Measurements from ENCODE around the gene AGK.
"Not testable (repeated sequence)": the region's sequence is repeated elsewhere in the genome, so short reads cannot be mapped to it uniquely, and the experiment has no call there.

AGK gene

DNA sequence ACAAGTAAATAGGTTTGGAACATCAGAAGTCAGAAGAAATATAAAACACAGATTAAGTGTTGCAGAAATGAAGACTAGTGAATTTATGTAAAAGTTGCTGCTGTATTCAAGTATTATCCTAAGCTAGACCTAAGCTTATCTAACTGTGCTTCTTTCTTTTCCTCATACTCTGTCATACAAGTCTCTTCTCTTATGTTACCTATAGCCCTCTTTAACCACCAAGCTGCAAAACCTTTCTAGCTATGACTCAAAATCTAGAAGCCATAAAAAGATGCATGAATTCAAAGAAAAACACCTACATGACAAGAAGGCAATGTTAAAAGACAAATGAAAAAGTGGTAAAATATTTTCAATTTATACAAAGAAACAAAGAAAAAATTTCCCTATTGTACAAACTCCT, 127.8 kb downstream of the AGK start:
- DNase-seq (ENCODE audit: low spot score), result no peak

DNA sequence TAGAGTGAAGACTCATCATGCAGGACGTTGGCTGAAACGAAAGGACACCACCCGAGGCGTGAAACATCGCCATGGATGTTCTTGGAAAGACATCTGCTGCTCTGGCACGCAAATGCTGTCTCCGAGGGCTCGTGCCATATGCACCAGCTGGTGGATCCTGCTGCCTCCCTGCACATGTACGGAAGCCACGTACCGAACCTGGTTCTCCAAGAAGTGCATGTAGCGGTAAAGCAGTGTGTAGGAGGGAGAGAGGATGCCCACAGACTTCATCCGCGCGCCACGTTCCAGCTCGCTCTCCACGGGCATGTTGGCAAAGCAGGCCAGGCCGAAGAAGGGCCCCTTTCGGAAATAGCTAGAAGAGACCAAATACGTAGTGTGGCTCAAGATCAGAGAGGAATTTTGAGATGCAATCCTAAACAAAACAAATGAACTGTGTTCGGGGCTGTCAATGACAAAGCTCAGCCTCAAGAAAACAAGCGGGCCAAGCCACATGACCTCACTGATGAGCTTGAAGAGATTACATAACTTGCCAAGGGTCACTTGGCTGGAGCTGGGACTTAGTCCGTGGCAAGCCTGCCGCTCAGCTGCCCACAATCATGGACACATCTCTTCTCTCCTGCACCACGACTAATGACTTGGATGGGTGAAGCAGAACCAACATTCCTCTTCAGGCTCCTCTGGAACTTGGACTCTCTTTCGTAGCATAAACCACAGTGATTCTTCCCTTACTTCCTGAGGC, 134.2 kb downstream of the AGK start:
- DNase-seq (ENCODE audit: low spot score), result no peak

GRCh38 chr7:141686074-141686473, 134.9 kb downstream of the AGK start:
- no peak for DNase-seq (ENCODE audit: low spot score)

- DNase-seq (ENCODE audit: low spot score), result no peak
Measured at GRCh38 chr7:141686670-141687069, 135.5 kb downstream of the AGK start.

DNA sequence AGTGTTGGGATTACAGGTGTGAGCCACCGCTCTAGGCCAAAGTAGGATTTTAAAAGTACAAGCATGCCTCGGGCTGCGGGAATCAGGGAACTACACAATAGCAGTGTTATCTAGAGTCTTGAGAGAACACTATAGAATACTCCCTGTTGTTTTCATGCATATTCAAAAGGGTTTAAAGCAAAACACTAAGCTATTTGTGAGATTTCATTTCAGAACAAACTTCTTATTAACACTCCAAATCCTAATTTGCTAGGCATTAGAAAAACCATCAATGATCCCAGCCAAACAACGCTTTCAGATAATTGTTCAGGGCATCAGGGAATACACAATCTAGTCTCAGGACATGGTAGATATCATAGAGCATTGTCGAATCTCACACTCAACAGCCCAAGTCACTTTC, 136.8 kb downstream of the AGK start:
- no peak for DNase-seq (ENCODE audit: low spot score)

DNA sequence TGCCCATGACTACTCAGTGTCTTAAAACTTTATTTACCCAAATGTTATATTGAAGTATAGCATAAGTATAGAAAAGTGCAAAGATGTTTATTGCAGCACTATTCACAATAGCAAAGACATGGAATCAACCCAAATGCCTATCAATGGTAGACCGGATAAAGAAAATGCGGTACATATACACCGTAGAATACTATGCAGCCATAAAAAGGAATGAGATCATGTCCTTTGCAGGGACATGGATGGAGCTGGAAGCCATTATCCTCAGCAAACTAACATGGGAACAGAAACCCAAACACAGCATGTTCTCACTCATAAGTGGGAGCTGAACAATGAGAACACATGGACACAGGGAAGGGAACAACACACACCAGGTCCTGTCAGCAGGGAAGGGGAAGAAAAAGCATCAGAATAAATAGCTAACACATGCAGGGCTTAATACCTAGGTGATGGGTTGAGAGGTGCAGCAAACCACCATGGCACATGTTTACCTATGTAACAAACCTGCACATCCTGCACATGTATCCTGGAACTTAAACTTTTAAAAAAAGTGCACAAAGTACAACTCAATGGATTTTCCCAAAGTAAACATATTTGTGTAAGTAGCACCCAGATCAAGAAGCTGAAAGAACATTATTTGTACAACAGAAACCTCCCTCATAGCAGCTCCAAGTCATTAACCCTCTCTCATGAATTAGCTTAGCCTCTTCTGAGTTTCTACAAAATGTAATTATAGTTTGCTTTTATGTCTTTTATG, 138.0 kb downstream of the AGK start:
- DNase-seq (ENCODE audit: low spot score), result not testable (repeated sequence)

DNA sequence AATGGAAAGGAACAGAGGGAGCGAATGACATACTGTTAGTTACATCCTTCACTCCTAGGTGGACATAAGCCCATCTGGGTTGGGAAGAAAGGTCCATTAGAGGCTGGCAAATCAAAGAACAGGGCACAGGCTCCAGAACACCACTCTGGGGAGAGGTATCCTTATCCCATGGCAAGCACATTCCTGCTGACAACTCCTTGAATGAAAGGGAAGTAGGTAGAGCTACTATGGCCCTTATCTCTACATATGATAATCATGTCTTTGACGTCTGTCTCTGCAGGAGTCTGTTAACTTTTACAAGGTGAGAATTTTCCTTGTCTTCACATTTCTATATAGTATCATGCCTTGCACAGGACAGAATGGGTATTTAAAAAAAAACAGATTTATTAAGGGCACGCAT, 140.3 kb downstream of the AGK start:
- no peak for DNase-seq (ENCODE audit: low spot score)

DNA sequence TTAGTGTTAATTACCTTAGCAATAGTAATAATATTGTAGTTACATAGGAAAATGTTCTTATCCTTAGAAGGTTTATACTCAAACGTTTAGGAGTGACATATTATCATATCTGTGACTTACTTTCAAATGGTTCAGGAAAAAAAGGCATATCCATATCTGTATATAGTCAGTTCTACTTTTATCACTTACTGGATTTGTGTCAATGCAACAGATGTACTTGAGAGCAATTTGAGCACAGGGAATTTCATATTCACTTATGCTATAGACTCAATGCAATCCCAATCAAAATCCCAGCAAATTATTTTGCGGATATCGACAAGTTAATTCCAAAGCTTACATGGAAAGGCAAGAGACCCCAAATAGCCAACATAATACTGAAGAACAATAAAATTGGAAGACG, 140.8 kb downstream of the AGK start:
- no peak for DNase-seq (ENCODE audit: low spot score)

DNA sequence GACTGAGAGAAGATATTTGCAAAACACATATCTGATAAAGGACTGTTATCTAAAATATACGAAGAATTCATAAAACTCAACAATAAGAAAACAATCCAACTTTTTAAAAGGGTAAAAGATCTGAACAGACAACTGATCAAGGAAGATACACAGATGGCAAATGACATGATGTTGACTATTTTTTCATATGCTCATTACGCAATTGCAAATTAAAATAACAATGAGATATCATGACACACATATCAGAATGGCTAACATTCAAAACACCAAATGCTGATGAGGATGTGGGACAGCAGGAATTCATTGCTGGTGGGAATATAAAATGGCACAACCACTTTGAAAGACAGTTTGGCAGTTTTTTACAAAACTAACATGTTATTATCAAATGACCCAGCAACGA, 141.9 kb downstream of the AGK start:
- DNase-seq (ENCODE audit: low spot score), result no peak

DNA sequence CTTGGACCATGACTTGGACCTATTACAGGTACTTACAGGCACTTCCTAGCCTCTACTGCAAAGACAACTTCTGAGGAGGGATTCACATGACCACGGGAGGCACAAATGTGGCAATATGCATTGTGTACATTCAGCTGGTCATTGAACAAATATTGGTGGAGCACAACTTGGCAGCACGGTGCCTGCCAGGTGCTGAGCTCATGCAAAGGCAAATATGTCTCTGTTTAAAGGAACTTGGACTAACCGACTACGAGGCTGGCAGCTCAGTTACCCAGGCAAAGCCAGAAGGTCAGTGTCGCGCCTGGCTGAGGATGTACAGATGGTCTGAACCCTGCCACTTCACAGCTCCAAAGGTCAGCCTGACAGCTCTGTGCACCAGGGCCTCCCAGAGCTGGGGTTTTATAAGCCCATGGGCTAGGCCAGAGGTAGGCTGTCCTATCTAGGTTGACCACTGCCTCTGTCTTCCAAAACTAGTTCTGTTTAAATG, 144.6 kb downstream of the AGK start:
- DNase-seq (ENCODE audit: low spot score), result no peak

GRCh38 chr7:141696348-141696747, 145.1 kb downstream of the AGK start:
- no peak for DNase-seq (ENCODE audit: low spot score)

DNA sequence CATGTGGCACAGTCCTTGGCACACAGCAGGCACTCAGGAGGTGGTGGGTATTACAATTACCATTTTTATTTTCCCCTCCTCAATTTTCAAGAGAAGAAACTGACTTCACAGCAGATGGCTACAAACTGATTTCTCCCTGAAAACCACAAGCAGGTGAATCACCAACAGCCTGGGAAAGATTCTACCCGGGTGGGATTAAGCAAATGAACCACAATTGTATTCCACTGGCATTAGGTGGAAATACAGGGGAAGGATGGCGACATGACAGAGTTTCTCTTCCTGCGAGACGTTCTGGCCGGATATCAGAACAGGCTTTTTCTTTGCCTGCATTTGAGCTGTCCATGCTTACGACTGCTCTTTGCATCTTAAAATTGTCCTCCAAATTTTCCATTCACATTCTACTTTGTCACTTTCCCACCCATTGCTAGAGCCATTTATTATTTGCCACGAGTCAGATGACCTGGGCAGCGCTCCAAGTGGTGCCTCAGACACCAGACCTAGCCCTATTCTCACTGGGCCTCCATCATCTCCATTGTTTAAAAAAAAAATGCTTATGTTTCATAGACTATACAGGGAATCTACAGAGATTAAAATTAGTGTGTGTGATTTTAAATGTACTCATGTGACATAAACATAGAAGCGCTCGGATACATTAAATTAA, 146.1 kb downstream of the AGK start:
- no peak for DNase-seq (ENCODE audit: low spot score)

- no peak for DNase-seq (ENCODE audit: low spot score)
Measured at GRCh38 chr7:141698247-141699015, 147.2 kb downstream of the AGK start.

- DNase-seq (ENCODE audit: low spot score), result no peak
Measured at GRCh38 chr7:141699860-141700259, 148.7 kb downstream of the AGK start.

GRCh38 chr7:141700296-141700847, 149.2 kb downstream of the AGK start:
- no peak for DNase-seq (ENCODE audit: low spot score)

DNA sequence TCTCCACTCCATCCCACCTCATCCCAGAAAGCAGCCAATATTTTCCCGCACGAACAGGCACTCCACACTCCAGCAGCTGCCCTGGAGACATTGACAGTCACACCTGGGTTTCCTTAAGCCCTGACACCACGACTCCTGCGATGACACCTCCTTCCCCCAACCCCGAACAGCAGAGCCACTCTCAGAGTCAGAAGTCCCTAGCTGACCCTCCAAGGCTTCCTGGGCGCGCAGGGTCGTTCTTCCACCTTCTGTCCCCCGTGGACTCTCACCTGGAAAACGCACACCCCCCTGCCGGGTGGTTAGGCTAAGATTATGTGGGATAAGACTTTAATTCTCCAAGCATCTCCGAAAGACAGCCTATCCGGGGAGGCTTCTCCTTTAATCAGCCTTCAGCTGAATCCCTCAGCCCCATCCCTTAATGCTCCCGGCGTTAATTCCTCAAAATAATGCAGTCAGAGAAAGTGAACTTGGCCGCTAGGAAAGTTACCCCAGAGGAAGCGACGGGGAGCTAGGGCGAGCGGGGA, 149.7 kb downstream of the AGK start:
- DNase-seq (ENCODE audit: low spot score), result peak; percentile 55

DNA sequence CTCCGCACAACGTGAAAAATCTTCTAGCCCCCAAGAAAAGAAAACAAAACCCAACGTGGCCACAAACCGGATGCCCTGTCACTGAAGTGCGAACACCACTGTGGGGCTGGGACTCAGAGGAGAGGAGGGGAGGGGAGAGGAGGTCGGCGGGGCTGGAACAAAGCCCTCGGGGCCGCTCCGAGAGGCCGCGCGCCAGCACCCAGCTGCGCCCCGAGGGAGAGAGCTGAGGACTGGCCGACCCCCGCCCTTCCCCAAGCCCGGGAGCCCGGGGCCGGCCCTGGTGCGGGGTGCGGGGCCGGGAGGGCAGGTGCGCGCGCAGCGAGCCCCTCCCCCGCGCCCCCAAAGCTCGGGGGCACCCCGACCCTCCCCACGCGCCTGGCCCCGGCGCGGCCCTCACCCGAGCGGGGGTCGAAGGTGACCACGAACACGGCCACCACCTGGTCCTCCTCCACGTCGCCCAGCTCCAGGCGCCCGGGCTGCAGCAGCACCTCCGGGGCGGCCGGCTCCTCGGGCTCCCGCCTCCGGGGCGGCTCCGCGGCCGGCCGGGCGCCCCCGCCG, 150.4 kb downstream of the AGK start:
- DNase-seq (ENCODE audit: low spot score), result peak; percentile 78

GRCh38 chr7:141702047-141702567, 150.9 kb downstream of the AGK start, which contains the start of gene DENND11:
Gene DENND11 (minus strand): TSS chr7:141702166. CDS start chr7:141702153, 13 bp downstream.
- DNase-seq (ENCODE audit: low spot score), result peak; percentile 95

DNA sequence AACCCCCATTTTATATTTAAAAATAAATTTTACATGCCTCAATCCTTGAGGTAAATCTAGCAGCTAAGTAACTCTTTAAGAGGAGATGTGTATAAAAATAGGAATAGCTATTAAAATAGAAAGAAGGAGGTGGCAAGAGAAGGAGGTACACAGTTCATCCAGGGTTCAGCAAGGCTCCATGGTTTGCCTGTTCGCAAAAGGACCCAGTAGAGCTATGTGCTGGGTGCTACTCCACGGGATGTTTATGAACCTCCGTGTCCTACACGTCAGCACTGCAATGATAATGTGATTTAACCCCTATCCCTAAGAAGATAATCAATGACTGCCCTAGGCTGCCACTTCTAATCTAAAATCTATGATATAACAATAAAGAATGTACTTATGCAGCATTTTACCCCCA, 151.7 kb downstream of the AGK start:
- no peak for DNase-seq (ENCODE audit: low spot score)

DNA sequence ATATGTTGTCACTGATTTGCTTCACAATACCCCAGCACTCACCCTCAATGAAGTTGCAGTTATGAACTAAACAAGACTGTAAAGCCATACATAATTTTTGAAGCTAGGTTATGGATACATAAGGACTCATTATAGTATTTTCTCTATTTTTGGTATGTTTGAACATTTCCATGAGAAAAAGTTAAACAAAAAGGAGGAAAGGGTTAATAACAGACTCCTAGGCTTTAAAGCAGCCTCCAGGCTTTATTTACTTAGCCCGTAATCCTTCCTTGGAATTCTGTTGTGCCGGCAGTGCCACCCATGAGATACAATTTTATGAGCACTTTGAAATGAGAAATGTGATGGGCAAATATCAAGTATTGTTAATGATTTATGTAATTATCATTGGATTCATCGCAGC, 152.9 kb downstream of the AGK start:
- DNase-seq (ENCODE audit: low spot score), result no peak

DNA sequence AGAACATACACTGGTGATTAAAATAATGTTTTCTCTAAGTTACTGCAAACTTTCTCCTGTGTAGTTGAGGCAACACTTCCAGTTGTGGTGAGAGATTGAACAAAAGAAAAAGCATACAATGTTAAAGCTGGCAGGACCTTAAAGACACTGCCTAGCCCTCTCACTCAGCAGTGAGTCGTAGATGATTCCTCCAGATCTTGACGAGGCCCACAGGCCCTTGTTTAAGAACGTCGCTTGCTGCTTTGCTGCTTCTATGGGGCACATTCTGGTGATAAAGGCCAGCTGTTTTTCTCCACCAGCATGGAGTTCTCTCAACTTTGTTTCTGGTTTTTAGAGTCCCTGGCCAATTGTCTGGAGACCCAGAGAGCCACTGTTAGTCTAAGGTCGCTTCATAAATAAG, 153.5 kb downstream of the AGK start:
- DNase-seq (ENCODE audit: low spot score), result no peak

Measured in GM03348 (cell line).